Trophoblast cell (in vitro differentiated cells and primary cell): ENCODE measurements around the gene ACTC1.
"Not testable (repeated sequence)": the region's sequence is repeated elsewhere in the genome, so short reads cannot be mapped to it uniquely, and the experiment has no call there.

Experiments
- DNase-seq, 2 donors: peaks; one replicate each; pipeline ENCODE4 v3.0.0-alpha.2; 2016
- H2AFZ ChIP-seq: 2 replicates; pipeline ENCODE4 v1.6.1; 2013; ENCODE audit warnings: low read length, moderate library complexity, mild to moderate bottlenecking; ENCODE audit not compliant: insufficient read depth, poor library complexity
- H2AK5ac ChIP-seq: 2 replicates; pipeline ENCODE4 v1.6.1; 2013; ENCODE audit warnings: mild to moderate bottlenecking, low read length
- H2BK120ac ChIP-seq: 2 replicates; pipeline ENCODE4 v1.6.1; 2013; ENCODE audit warnings: low read length, mild to moderate bottlenecking, moderate library complexity; ENCODE audit not compliant: insufficient read depth, poor library complexity
- H2BK12ac ChIP-seq: 2 replicates; pipeline ENCODE4 v1.6.1; 2013; ENCODE audit warnings: mild to moderate bottlenecking, low read length, moderate library complexity
- H2BK5ac ChIP-seq: 2 replicates; pipeline ENCODE4 v1.6.1; 2013; ENCODE audit warnings: low read length, low read depth, moderate library complexity, mild to moderate bottlenecking; ENCODE audit not compliant: poor library complexity
- H3K14ac ChIP-seq: 2 replicates; pipeline ENCODE4 v1.6.1; 2013; ENCODE audit warnings: mild to moderate bottlenecking, low read length
- H3K18ac ChIP-seq: 2 replicates; pipeline ENCODE4 v1.6.1; 2013; ENCODE audit warnings: mild to moderate bottlenecking, low read length
- H3K23ac ChIP-seq: 2 replicates; pipeline ENCODE4 v1.6.1; 2013; ENCODE audit warnings: low read length
- H3K27ac ChIP-seq: 2 replicates; pipeline ENCODE4 v1.5.1; 2013; ENCODE audit warnings: low read depth, mild to moderate bottlenecking, inconsistent platforms, low read length, moderate library complexity
- H3K27me3 ChIP-seq: 2 replicates; pipeline ENCODE4 v1.6.1; 2013; ENCODE audit warnings: inconsistent platforms, mild to moderate bottlenecking, low read length, moderate library complexity; ENCODE audit not compliant: insufficient read depth
- H3K36me3 ChIP-seq, 2 experiments: 1 replicate in 1 of 2; 2 replicates in 1 of 2; pipeline ENCODE4 v1.6.1; 2013; ENCODE audit warnings: low read length in 2 of 2, mild to moderate bottlenecking in 2 of 2, moderate library complexity in 1 of 2; ENCODE audit not compliant: insufficient read depth in 2 of 2, control insufficient read depth in 1 of 2
- H3K4ac ChIP-seq: 2 replicates; pipeline ENCODE4 v1.6.1; 2013; ENCODE audit warnings: low read depth, mild to moderate bottlenecking, low read length, moderate library complexity
- H3K4me1 ChIP-seq, 2 experiments: 1 replicate in 1 of 2; 2 replicates in 1 of 2; pipeline ENCODE4 v1.6.1; 2013; ENCODE audit warnings: low read length in 2 of 2, mild to moderate bottlenecking in 2 of 2, moderate library complexity in 1 of 2; ENCODE audit not compliant: insufficient read depth in 2 of 2, control insufficient read depth in 1 of 2
- H3K4me2 ChIP-seq: 2 replicates; pipeline ENCODE4 v1.6.1; 2013; ENCODE audit warnings: inconsistent platforms, mild to moderate bottlenecking, low read length, moderate library complexity
- H3K4me3 ChIP-seq: 2 replicates; pipeline ENCODE4 v1.5.1; 2013; ENCODE audit warnings: mild to moderate bottlenecking, low read depth, low read length, inconsistent platforms
- H3K79me1 ChIP-seq: one replicate; pipeline ENCODE4 v1.6.1; 2013; ENCODE audit warnings: low read length
- H3K79me2 ChIP-seq: 2 replicates; pipeline ENCODE4 v1.6.1; 2013; ENCODE audit warnings: low read length, mild to moderate bottlenecking; ENCODE audit not compliant: control insufficient read depth, insufficient read depth, poor library complexity
- H3K9ac ChIP-seq: 2 replicates; pipeline ENCODE4 v1.6.1; 2013; ENCODE audit warnings: mild to moderate bottlenecking, low read length
- H3K9me3 ChIP-seq: 2 replicates; pipeline ENCODE4 v1.6.1; 2013; ENCODE audit warnings: low read depth, mild to moderate bottlenecking, control low read depth, inconsistent platforms, low read length; ENCODE audit not compliant: insufficient read depth
- H4K12ac ChIP-seq: 2 replicates; pipeline ENCODE4 v1.6.1; 2013; ENCODE audit warnings: low read depth, mild to moderate bottlenecking, low read length, moderate library complexity
- H4K8ac ChIP-seq: 2 replicates; pipeline ENCODE4 v1.6.1; 2013; ENCODE audit warnings: low read depth, mild to moderate bottlenecking, low read length, moderate library complexity
- H4K91ac ChIP-seq: one replicate; pipeline ENCODE4 v1.6.1; 2013; ENCODE audit warnings: low read depth, mild to moderate bottlenecking, low read length, moderate library complexity
- WGBS: extraction: QIAGEN DNeasy Blood & Tissue Kit; methylation state at CpG from one replicate; pipeline ENCODE4 v1.1.7; 2013; ENCODE audit warnings: missing lambda C conversion rate; ENCODE audit not compliant: insufficient read length, insufficient coverage; ENCODE audit errors: extremely low coverage; 5-methylcytosine and 5-hydroxymethylcytosine counted together

ACTC1 gene

GRCh38 chr15:34810443-34811129 is 15.2 kb upstream of the ACTC1 start:
- Histone ChIP-seq H3K4me2 (no peak overlapping the region), H2AFZ (no peak overlapping the region), H3K36me3 (peaks cover 5 to 7% of the 10 kb centered on the region in 2 experiments), H4K12ac (no peak overlapping the region), H2BK12ac (peak overlapping the region; percentile 34), H4K8ac (peak overlapping the region; percentile 47), H3K18ac (peak overlapping the region; percentile 77), H3K79me1 (peaks cover 50% of the 10 kb centered on the region), H3K4me3 (no peak overlapping the region), H2AK5ac (peak overlapping the region; percentile 55), H3K79me2 (peaks cover 8% of the 10 kb centered on the region), H2BK120ac (peak overlapping the region; percentile 81), H3K27me3 (no peaks in the 10 kb centered on the region), H2BK5ac (peak overlapping the region; percentile 91), H3K9ac (no peak overlapping the region), H3K4ac (peak overlapping the region; percentile 25), H3K23ac (no peak overlapping the region), H3K9me3 (peaks cover 3% of the 10 kb centered on the region), H3K14ac (peak overlapping the region; percentile 76), H4K91ac (peak overlapping the region; percentile 96), H3K4me1 (peaks cover 16 to 20% of the 10 kb centered on the region in 2 experiments), H3K27ac (peak overlapping the region; percentile 96)
- peak; percentile 96 to 99 for DNase-seq
- no CpG with 5 or more reads among the region's 5 CpGs for WGBS

- Histone ChIP-seq H3K4me1 (peaks cover 16 to 20% of the 10 kb centered on the region in 2 experiments), H3K4me2 (no peak overlapping the region), H2AK5ac (no peak overlapping the region), H3K4ac (no peak overlapping the region), H3K14ac (no peak overlapping the region), H3K9ac (no peak overlapping the region), H3K4me3 (no peak overlapping the region), H2BK120ac (no peak overlapping the region), H2AFZ (no peak overlapping the region), H3K9me3 (peaks cover 3% of the 10 kb centered on the region), H2BK5ac (no peak overlapping the region), H4K91ac (no peak overlapping the region), H4K12ac (no peak overlapping the region), H3K36me3 (peaks cover 5 to 7% of the 10 kb centered on the region in 2 experiments), H3K18ac (no peak overlapping the region), H3K79me1 (peaks cover 54% of the 10 kb centered on the region), H3K79me2 (peaks cover 8% of the 10 kb centered on the region), H3K27ac (no peak overlapping the region), H4K8ac (no peak overlapping the region), H3K27me3 (no peaks in the 10 kb centered on the region), H3K23ac (no peak overlapping the region), H2BK12ac (no peak overlapping the region)
- no peak for DNase-seq
- no CpG with 5 or more reads among the region's 3 CpGs for WGBS
Observed at GRCh38 chr15:34809186-34809585, 13.8 kb upstream of the ACTC1 start.

DNA sequence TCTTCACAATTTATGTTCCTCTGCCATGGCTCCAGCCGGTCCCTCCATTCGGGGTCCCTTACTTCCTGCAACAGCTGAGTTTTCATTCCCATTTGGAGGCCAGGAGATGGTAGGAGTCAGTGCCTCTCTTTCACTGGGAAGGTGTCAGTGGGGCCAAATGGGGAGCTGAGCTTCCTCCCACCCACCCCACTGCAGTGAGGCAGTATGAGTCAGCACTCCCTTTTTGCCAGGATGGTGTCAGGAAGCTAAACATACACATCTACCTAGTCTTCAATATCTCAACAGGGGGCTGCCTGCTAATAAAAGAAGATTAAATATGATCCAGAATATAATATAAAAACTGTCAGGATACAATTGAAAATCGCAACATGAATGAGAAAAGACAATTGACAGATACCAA is 12.7 kb upstream of the ACTC1 start:
- H4K12ac ChIP-seq, result no peak overlapping the region
- H3K79me1 ChIP-seq, result peaks cover 51% of the 10 kb centered on the region
- no peak overlapping the region for H3K4me3 ChIP-seq
- H3K4me1 ChIP-seq, result peaks cover 14 to 20% of the 10 kb centered on the region in 2 experiments
- peaks cover 5 to 7% of the 10 kb centered on the region in 2 experiments for H3K36me3 ChIP-seq
- H4K8ac ChIP-seq, result peak overlapping the region; percentile 48
- no peak overlapping the region for H3K4me2 ChIP-seq
- H3K9ac ChIP-seq, result no peak overlapping the region
- H2AFZ ChIP-seq, result no peak overlapping the region
- no peak overlapping the region for H3K23ac ChIP-seq
- H3K14ac ChIP-seq, result no peak overlapping the region
- H3K4ac ChIP-seq, result peak overlapping the region; percentile 25
- no peak for DNase-seq
- no CpG with 5 or more reads among the region's 3 CpGs for WGBS
- peak overlapping the region; percentile 60 for H2BK5ac ChIP-seq
- peak overlapping the region; percentile 35 for H3K27ac ChIP-seq
- H2BK120ac ChIP-seq, result peak overlapping the region; percentile 89
- H2AK5ac ChIP-seq, result peak overlapping the region; percentile 84
- H3K9me3 ChIP-seq, result peaks cover 3% of the 10 kb centered on the region
- peak overlapping the region; percentile 67 for H3K18ac ChIP-seq
- peaks cover 6% of the 10 kb centered on the region for H3K79me2 ChIP-seq
- peak overlapping the region; percentile 72 for H4K91ac ChIP-seq
- no peaks in the 10 kb centered on the region for H3K27me3 ChIP-seq
- H2BK12ac ChIP-seq, result peak overlapping the region; percentile 68

DNA sequence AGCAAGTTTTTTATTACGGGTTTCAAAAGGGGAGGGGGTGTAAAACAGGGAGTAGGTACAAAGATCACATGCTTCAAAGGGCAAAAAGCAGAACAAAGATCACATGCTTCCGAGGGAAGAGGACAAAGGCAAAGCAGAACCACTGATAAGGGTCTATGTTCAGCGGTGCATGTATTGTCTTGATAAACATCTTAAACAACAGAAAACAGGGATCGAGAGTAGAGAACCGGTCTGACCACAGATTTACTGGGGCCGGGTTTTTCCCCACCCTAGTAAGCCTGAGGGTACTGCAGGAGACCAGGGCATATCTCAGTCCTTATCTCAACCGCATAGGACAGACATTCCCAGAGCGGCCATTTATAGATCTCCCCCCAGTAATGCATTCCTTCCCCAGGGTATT is 11.9 kb upstream of the ACTC1 start:
- WGBS, result no CpG with 5 or more reads among the region's 8 CpGs
- H3K36me3 ChIP-seq, H3K27me3 ChIP-seq, H3K4me3 ChIP-seq, H3K9ac ChIP-seq, H3K79me2 ChIP-seq, H4K12ac ChIP-seq, H3K23ac ChIP-seq, H3K9me3 ChIP-seq, H2AK5ac ChIP-seq, H3K4me2 ChIP-seq, H2AFZ ChIP-seq, H4K8ac ChIP-seq, H3K14ac ChIP-seq: not testable (repeated sequence)
- Histone ChIP-seq H4K91ac (peak overlapping the region; percentile 99), H2BK12ac (peak overlapping the region; percentile 98), H2BK5ac (peak overlapping the region; percentile 97), H3K4me1 (peaks cover 14 to 22% of the 10 kb centered on the region in 2 experiments), H3K79me1 (peaks cover 51% of the 10 kb centered on the region), H3K27ac (peak overlapping the region; percentile 91), H3K18ac (peak overlapping the region; percentile 93), H2BK120ac (peak overlapping the region; percentile 100), H3K4ac (peak overlapping the region; percentile 81)
- DNase-seq, result peak; percentile 63 to 82
